T follicular helper cell (primary cell): ENCODE data around the gene CD79A.

Source experiments
- DNase-seq: peaks from one replicate; pipeline ENCODE4 v3.0.0-alpha.2; 2020; ENCODE audit warnings: low read depth
- total RNA-seq, 2 experiments: gene quantifications; one replicate each; lab custom pipeline; 2026; lab: John Stamatoyannopoulos, UW

Gene CD79A
- 0.17 to 0.60 reads per million in 2 experiments for total RNA-seq

- DNase-seq, result no peak
Observed at GRCh38 chr19:41876847-41877832, at the start of gene CD79A. Gene CD79A (plus strand): TSS chr19:41877279. CDS start chr19:41877305, 26 bp downstream.

GRCh38 chr19:41837981-41838708 lies 38.9 kb upstream of the CD79A start:
- DNase-seq, result no peak

DNA sequence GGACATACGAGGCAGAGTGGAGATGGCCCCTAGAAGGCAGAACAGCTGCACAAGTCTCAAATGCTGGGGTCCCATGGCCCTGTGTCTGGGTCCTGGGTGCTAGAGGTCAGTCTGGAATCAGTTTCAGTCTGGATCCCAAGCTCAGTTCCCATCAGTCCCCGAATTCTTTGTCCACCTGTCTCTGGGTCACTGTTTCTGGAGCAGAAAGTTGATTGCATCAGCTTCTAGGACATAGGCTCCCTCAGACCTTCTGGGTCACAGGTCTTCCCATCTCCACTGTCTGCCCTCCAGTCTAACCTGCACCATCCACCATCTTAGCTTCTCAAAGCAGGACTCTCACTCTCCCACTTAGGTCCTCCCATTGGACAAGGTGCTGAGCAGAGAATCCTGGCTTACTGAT lies 37.9 kb upstream of the CD79A start:
- DNase-seq, result no peak

- DNase-seq, result no peak
Observed at GRCh38 chr19:41843371-41843770, 33.7 kb upstream of the CD79A start.

GRCh38 chr19:41844601-41845000 lies 32.5 kb upstream of the CD79A start, which contains the start of gene LYPD4:
Gene LYPD4 (minus strand): TSS chr19:41844683. CDS start chr19:41839285, 5,398 bp downstream.
- DNase-seq, result no peak

GRCh38 chr19:41845001-41845050 lies 32.3 kb upstream of the CD79A start, which contains the start of gene DMRTC2:
Gene DMRTC2 (plus strand): TSS chr19:41845042. CDS start chr19:41847429, 2,387 bp downstream.
- DNase-seq, result no peak

DNA sequence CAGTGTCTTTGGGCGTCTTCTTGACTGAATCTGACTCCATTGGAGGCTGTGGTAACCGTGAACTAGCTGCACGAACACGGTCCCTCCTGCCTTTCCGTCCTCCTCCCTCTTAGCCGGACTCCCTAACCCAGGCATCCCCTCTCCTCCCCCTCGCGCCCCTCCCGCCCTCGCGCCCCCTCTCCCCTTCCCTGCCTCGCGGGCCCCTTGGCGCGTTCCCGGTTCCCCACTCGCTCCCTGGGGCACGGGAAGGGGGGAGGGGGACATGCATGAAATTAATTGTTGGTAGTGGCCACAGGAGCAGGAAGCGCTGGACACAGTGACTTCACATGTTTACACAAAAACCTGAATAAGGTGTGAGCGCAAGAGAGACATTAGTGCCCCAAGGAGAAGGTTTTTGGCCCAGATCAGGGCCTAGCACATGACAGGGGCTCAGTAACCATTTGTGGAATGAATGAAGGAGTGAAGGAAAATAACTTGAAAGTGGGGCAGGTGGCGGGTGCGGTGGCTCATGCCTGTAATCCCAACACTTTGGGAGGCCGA lies 32.0 kb upstream of the CD79A start:
- no peak for DNase-seq

- no peak for DNase-seq
Observed at GRCh38 chr19:41847351-41848105, 29.6 kb upstream of the CD79A start.

- no peak for DNase-seq
Observed at GRCh38 chr19:41848666-41849065, 28.4 kb upstream of the CD79A start.

- DNase-seq, result no peak
Observed at GRCh38 chr19:41849067-41849466, 28.0 kb upstream of the CD79A start.

GRCh38 chr19:41850381-41850780 lies 26.7 kb upstream of the CD79A start:
- DNase-seq, result no peak

DNA sequence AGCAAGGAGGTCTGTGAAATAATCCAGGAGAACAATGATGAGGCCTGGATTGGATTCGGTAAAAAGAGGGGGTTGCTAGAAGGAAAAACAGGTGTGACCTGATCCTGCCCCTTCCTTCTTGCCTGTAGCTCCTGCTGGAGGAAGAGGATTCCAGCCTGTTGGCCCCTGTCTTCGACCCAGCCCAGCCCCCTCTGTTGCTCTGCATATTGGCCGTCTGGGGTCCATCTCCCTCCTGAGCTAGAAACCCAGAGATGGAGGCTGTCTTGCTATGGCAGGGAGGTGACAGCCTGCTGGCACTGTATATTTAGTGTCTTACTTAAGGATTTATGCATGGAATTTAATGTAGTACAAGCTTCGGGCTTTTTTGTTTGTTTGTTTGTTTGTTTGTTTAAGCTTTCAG lies 25.6 kb upstream of the CD79A start:
- DNase-seq, result no peak

DNA sequence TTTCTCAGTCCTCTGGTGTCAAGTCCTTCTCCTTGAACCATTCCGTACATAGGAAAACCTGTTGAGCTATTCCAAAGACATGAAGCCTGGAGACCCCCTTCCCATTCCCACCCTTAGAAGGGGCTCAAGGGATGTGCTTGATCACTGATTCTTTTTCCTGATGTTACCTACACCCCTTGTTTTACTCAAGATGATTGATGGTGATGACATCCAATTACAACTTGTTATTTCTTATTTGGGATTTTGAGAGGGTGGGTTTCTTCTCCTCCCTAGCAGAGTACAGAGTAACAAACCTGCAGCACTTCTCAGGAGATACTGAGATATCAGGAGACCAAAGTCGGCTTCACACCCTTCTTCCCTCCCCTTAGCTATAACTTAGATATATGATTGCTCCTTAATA lies 23.7 kb upstream of the CD79A start:
- DNase-seq, result no peak

DNA sequence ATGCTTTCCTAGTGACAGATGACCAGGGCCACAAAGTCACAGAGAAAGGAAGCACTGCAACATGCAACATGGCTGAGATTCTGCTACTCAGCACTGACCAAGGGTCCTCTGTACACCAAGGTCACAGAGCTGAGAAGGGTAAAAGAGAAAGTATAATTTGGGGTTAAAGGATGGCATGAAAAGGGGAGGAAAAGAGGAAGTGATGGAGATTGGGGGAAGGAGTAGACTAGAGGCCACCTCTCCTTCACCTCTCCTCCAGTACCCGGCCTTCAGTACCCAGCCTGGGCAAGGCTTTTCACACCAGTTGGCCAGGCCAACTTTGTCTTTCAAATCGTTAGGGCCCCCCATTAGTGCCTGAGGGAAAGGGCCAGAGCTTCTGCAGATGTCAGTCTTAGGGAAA lies 23.3 kb upstream of the CD79A start:
- DNase-seq, result no peak

- no peak for DNase-seq
Observed at GRCh38 chr19:41859213-41859617, 17.9 kb upstream of the CD79A start.

GRCh38 chr19:41859618-41860418 lies 17.3 kb upstream of the CD79A start, which contains the start of gene RPS19:
Gene RPS19 (plus strand): TSS chr19:41860255. CDS start chr19:41860775, 520 bp downstream.
- DNase-seq, result peak; percentile 97

DNA sequence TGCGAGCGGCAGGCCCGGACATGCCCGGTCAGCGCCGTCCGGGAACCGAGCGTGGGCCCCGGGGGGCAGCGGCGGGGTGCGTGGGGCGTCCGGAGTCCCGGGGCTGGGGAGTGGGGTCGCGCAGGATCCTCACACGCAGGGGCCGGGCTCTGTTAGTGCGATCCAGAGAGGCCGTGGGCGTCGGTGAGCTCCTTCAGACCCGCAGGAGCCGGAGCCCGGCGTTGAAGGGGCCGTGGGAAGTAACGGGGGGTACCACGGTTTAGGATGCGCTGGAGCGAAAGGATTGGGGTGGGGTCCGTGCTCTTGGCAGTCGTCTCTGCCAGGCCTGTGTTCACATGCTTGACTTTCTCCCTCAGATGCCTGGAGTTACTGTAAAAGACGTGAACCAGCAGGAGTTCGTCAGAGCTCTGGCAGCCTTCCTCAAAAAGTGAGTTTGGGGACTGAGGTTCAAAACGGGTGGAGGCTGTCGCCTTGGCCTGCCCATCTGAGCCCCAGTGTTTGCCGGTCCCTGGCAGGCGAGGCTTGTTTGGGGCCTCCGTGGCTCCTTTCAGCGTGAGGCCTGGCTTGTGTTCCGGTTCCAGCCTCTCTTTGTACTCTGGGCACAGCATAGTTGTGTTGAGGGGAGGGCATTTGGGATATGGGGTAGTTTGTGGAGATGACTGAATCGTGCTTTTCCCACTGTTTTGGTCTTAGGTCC lies 16.5 kb upstream of the CD79A start:
- DNase-seq, result no peak

- DNase-seq, result no peak
Observed at GRCh38 chr19:41861116-41861768, 15.8 kb upstream of the CD79A start.

DNA sequence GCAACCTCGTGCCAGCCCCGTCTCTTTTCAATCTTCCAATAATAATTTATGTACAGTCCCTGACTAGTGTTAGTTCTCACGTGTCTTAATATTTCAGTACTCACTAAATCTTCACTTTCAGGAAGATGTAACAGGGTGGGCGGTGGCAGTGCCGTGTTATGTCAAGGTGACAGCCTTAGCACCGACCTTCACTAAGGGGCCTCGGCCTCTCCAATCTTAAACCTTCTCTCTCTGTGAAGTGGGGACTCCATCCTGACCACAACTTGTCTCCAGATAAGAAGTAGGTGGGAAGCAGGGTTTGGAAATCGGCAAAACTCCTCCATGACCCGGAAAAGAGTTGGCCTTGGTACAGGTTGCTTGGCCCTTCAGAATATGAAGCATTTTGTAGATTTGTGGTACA lies 15.2 kb upstream of the CD79A start:
- no peak for DNase-seq

DNA sequence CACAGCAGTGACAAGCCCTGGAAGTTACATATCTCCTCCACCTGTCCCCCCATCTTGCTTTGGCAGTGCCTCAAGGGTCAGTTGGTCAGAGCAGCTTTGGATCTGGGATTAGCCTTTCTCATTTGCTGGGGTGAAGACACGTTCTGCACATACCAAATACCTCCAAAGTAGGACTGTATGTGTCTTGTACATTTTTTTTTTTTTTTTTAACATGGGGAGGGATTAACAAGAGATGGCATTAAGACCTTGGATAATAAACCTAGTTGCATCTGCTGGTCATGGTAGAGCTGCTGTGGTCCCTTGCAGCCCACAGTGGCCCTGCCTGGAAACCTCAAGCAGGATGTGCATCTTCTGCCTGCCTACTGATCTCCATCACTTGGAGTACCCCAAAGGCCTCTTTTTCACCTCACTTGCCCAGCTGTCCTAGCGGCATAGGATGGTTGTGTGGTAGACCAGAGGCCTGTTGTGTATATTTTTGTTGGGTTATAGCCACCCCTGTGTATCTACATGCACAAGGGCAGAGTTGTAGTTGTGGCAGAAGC lies 14.6 kb upstream of the CD79A start:
- no peak for DNase-seq
